MM.1S (cell line): ENCODE data around the gene SEMA3D.

Source experiments
- EZH2 ChIP-seq: fragments of 300-600 bp; sonication (generic); optimal IDR thresholded peaks from 2 replicates; pipeline ENCODE3; 2017; ENCODE audit warnings: low read depth, mild to moderate bottlenecking, antibody characterized with exemption, low read length, mixed read lengths
- EZH2phosphoT487 ChIP-seq: fragments of 300-600 bp; sonication (generic); IDR thresholded peaks from 2 replicates; pipeline ENCODE4 v1.6.1; 2018; ENCODE audit warnings: antibody characterized with exemption, low read length
- TF ChIP-seq, protein P1 (sequence below): fragments of 300-600 bp; sonication (generic); IDR thresholded peaks from 2 replicates; pipeline ENCODE4 v1.5.1; 2016; ENCODE audit warnings: antibody characterized with exemption, low read length, mixed read lengths

DNA sequence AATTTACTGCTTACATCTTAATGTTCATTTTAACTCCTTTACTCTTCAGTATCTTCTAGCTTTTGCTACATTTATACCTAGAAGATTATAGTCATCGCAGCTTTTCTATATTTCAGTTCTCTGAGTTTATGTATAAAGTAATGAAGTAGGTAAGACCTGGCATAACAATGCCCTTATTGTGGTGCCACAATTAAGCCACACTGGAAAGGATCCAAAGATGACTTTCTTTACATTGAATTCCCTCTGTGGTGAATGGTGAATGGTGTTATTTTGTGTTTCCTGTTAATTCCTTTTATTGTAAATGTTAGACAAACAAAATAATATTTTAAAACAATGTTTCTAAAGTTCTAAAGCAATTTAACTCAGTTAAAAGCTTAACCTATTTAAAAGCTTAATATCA lies 36.2 kb downstream of the SEMA3D start:
- TF ChIP-seq EZH2 (no peak), EZH2phosphoT487 (no peak)
- TF ChIP-seq, protein P1, sequence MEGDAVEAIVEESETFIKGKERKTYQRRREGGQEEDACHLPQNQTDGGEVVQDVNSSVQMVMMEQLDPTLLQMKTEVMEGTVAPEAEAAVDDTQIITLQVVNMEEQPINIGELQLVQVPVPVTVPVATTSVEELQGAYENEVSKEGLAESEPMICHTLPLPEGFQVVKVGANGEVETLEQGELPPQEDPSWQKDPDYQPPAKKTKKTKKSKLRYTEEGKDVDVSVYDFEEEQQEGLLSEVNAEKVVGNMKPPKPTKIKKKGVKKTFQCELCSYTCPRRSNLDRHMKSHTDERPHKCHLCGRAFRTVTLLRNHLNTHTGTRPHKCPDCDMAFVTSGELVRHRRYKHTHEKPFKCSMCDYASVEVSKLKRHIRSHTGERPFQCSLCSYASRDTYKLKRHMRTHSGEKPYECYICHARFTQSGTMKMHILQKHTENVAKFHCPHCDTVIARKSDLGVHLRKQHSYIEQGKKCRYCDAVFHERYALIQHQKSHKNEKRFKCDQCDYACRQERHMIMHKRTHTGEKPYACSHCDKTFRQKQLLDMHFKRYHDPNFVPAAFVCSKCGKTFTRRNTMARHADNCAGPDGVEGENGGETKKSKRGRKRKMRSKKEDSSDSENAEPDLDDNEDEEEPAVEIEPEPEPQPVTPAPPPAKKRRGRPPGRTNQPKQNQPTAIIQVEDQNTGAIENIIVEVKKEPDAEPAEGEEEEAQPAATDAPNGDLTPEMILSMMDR = no peak
